Raji (cell line): ENCODE measurements around the gene ZC3H8.

Experiments
- POLR2A ChIP-seq: IDR thresholded peaks from 2 replicates; pipeline ENCODE4 v1.6.1; 2011; ENCODE audit warnings: low read depth, low read length, control low read depth; ENCODE audit not compliant: insufficient read depth

The ZC3H8 gene

GRCh38 chr2:112217854-112218253 is 37.0 kb downstream of the ZC3H8 start:
- TF ChIP-seq POLR2A = no peak

GRCh38 chr2:112216167-112216566 is 38.7 kb downstream of the ZC3H8 start:
- TF ChIP-seq POLR2A = no peak

GRCh38 chr2:112204411-112204810 is 50.4 kb downstream of the ZC3H8 start:
- no peak for TF ChIP-seq POLR2A

- TF ChIP-seq POLR2A = no peak
Observed at GRCh38 chr2:112201696-112202430, 53.0 kb downstream of the ZC3H8 start.

- no peak for TF ChIP-seq POLR2A
Observed at GRCh38 chr2:112199188-112199587, 55.7 kb downstream of the ZC3H8 start.

- no peak for TF ChIP-seq POLR2A
Observed at GRCh38 chr2:112198780-112199179, 56.1 kb downstream of the ZC3H8 start.

- no peak for TF ChIP-seq POLR2A
Observed at GRCh38 chr2:112197868-112198267, 57.0 kb downstream of the ZC3H8 start.

- no peak for TF ChIP-seq POLR2A
Observed at GRCh38 chr2:112195950-112196349, 58.9 kb downstream of the ZC3H8 start.

GRCh38 chr2:112195167-112195766 is 59.6 kb downstream of the ZC3H8 start:
- no peak for TF ChIP-seq POLR2A

GRCh38 chr2:112194482-112194881 is 60.4 kb downstream of the ZC3H8 start:
- TF ChIP-seq POLR2A = no peak

GRCh38 chr2:112194028-112194427 is 60.8 kb downstream of the ZC3H8 start:
- no peak for TF ChIP-seq POLR2A

GRCh38 chr2:112189001-112189556 is 65.8 kb downstream of the ZC3H8 start:
- TF ChIP-seq POLR2A = no peak

GRCh38 chr2:112187805-112188596 is 66.8 kb downstream of the ZC3H8 start:
- no peak for TF ChIP-seq POLR2A

GRCh38 chr2:112187046-112187715 is 67.7 kb downstream of the ZC3H8 start:
- TF ChIP-seq POLR2A = no peak

- TF ChIP-seq POLR2A = no peak
Observed at GRCh38 chr2:112185131-112185530, 69.7 kb downstream of the ZC3H8 start.
